ES-I3 (cell line): ENCODE measurements around the gene WFS1.
A peak's percentile ranks its signal among the peaks of the same experiment; 100 is the strongest.

ENCODE experiments used
- H3K36me3 ChIP-seq: 2 replicates; pipeline ENCODE4 v1.6.1; 2013; ENCODE audit warnings: mild to moderate bottlenecking, low read length, control low read depth, moderate library complexity; ENCODE audit not compliant: insufficient read depth
- H3K4me1 ChIP-seq: 2 replicates; pipeline ENCODE4 v1.6.1; 2013; ENCODE audit warnings: mild to moderate bottlenecking, control low read depth, low read length; ENCODE audit not compliant: insufficient read depth
- H3K9ac ChIP-seq: 2 replicates; pipeline ENCODE4 v1.6.1; 2013; ENCODE audit warnings: low read depth, mild to moderate bottlenecking, low read length, moderate library complexity
- H3K9me3 ChIP-seq: 2 replicates; pipeline ENCODE4 v1.6.1; 2013; ENCODE audit warnings: mild to moderate bottlenecking, low read length, moderate library complexity; ENCODE audit not compliant: control insufficient read depth, insufficient read depth

WFS1 gene

DNA sequence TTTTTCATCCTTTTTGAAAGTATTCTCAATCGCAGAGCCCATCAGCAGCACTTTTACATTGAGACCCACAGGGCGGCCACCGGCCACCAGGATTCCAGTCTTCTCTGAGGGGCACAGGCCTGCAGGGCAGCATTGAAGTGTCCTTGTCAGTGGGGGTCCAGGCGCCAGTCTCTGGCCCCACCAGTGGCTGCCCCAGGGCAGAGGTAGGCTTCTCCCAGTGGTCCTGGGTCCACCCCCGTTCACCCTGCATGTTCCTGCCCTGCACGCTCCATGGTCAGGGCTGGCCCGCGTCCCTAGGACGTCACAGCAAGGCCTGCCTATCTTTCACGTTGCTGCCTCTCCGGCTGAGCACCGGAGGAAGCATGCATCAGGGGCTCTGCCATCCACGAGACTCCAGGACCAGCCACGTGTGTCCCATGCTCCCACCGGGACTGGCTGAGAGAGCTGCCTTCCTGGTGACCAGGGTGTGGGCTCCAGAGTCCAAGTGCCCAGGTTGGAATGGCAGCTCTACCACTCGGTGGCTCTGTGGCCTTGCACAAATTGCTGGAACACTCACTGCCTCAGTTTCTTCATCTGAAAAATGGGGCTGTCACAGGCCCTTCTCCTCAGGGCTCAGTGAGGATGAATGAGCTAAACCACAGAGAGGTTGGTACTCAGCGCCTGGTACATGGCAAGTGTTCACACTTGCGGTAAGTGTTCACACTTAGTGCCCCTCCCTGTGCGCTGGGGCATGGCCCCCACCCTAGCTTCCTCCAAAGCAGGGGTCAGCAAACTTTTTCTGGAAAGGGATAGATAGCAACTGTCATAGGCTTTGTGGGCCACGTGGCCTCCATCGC, 38.6 kb upstream of the WFS1 start:
- no peak overlapping the region for H3K9ac ChIP-seq
- H3K36me3 ChIP-seq = no peaks in the 10 kb centered on the region
- H3K4me1 ChIP-seq = no peaks in the 10 kb centered on the region
- no peaks in the 10 kb centered on the region for H3K9me3 ChIP-seq

DNA sequence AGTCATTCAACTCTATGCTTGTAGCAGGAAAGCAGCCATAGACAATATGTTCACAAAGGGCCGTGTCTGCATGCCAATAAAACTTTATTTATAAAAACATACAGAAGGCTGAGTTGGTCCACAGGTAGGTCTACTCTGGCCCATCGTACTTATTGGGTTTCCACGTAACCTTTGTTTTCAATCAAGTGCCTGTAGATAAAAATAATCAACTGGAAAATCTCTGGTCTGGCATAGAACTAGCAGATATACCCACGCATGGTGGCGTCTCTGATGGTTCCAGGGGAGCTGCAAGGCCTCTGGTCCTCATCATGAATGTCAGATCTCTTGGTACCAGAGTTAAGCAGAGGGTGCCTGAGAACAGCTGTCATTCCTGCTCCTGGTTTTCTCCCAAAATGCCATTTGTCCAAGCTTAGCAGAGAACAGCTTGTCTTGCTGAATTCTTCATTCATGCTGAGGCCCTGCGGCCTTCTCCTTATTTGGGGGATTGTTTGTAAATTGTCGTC, 37.9 kb upstream of the WFS1 start:
- no peaks in the 10 kb centered on the region for H3K9me3 ChIP-seq
- no peaks in the 10 kb centered on the region for H3K36me3 ChIP-seq
- H3K9ac ChIP-seq = no peak overlapping the region
- no peaks in the 10 kb centered on the region for H3K4me1 ChIP-seq

DNA sequence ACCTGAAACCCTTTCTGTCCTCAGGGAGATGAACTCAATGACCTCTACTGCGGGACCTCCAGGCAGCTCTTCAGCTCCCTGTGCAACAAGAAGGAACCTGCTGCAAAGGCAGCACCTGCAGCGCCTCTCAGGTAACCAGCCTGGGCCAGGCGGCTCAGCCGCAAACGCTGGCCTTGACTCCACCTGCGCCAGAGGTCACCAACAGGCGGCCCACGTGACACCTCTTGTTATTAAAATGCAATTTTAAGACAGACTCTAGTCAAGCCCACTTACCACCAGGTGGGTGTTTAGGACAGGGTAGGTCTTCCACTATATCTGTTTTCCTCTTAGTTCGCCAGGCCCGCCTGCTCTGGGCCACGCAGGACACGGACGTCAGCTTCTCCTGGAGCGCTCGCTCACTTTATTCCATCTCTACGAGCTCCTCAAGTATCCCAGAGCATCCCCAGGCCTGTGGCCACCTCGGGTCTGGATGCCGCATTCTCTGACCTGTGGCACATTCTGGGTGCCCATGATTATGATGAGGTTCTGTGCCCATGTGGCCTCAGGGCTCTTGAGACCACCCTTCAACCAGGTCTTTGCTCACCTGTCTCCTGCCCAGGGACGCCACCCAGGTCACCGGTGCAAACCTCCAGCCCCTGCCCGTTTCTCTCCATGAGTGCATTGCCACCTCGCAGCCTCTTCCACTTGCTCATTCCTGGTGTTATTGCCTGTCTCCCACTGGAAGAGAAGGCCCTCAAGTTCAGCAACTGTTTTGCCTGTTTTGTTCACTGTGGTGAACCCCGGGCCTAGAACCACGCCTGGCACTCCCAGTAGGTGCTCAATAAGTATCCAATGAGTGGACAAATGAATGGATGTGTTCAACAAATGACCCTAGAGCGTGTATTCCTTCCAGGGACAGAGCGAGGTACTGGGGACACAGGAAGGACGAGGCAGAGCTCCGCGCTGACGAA, 36.5 kb upstream of the WFS1 start:
- no peaks in the 10 kb centered on the region for H3K36me3 ChIP-seq
- no peak overlapping the region for H3K9ac ChIP-seq
- H3K4me1 ChIP-seq = no peaks in the 10 kb centered on the region
- H3K9me3 ChIP-seq = no peaks in the 10 kb centered on the region

DNA sequence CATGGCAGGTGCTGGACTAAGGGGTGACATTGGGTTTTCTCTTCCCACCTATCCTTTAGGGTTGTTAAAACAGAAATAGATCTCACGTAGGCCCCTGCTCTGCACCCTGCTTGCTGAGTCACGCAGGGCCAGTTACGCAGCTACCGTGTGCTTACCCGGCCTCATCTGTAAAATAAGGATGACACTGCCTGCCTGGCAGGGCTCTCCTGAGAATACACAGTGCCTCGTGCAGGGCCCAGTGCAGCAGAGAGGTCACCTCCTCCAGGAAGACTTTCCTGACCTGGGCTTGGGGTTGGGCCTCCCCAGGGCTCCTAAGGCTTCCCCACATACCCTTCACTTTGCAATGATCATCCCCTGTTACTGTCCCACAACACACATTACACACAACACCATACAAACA, 35.7 kb upstream of the WFS1 start:
- no peaks in the 10 kb centered on the region for H3K9me3 ChIP-seq
- no peak overlapping the region for H3K9ac ChIP-seq
- no peaks in the 10 kb centered on the region for H3K36me3 ChIP-seq
- no peaks in the 10 kb centered on the region for H3K4me1 ChIP-seq

DNA sequence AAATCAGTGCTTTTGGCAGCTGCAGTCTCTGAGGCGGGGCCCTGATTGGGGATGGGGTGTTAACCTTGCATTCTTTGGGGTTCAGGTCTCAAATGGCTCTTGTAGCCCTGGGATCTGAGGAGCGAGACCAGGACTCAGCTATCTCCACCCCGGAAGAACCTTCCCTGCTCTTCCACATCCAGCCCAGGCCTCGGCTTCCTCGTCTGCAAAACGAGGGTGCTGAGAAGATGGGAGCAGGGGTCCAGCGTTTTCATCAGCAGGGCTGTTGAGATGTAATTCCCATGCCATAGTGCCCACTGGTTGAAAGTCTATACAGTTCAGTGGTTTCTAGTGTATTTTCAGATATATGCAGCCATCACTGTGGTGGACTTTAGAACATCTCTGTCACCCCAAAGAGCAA, 34.6 kb upstream of the WFS1 start:
- H3K36me3 ChIP-seq = no peaks in the 10 kb centered on the region
- H3K9ac ChIP-seq = no peak overlapping the region
- H3K4me1 ChIP-seq = no peaks in the 10 kb centered on the region
- no peaks in the 10 kb centered on the region for H3K9me3 ChIP-seq

DNA sequence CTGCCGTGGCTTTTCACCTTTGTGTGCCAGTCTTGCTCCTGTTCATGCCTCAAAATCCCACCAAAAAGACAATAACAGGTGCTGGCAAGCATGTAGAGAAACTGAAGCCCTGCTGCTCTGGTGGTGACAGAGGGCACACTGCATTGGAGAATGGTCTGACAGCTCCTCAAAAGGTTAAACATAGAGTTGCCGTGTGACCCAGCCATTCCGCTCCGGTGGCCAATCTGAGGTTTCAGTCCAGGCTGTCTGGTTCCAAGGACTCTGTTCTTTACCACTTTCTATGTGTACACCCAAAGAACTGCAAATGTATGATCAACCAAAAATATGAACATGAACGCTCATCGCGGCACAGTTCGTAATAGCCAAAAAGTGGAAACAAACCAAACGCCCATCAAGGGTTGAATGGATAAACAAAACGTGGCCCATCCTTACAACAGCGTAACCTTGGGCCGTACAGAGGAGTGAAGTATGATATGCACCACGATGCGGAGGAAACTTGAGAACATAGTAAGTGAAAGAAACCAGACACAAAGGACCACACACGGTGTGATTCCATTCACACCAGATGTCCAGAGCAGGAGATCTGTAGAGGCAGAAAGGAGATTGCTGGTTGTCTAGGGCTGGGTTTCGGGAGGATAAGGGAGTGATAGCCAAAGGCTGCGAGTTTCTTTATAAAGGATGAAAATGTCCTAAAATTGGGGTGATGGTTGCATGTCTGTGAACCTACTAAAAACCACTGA, 33.6 kb upstream of the WFS1 start:
- H3K9me3 ChIP-seq = no peaks in the 10 kb centered on the region
- no peak overlapping the region for H3K9ac ChIP-seq
- H3K36me3 ChIP-seq = no peaks in the 10 kb centered on the region
- no peaks in the 10 kb centered on the region for H3K4me1 ChIP-seq

DNA sequence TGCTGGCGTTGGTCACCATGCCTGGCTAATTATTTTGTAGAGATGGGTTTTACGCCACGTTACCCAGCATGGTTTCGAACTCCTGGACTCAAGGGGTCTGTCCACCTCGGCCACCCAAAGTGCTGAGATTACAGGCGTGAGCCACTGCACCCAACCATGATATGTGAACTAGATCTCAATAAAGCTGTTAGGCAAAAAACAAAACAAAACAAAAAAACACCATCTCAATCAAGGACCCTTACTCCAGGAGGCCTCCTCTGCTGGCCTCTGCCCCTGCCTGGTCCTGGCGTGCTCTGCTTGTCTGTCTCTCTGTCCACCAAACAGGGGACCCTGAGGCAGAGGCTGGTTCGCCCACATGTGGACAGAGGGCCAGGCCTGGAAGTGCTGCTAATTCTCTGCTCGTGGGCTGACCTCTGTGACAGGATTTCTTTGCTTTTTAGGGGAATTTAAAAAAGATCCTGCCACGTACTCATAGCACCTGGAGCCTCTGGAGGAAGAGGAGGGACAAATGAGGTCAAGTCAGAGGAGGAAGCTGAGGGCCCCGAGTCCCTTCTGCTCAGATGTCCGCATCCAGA, 32.7 kb upstream of the WFS1 start:
- H3K9me3 ChIP-seq = no peaks in the 10 kb centered on the region
- H3K4me1 ChIP-seq = no peaks in the 10 kb centered on the region
- H3K36me3 ChIP-seq = no peaks in the 10 kb centered on the region
- no peak overlapping the region for H3K9ac ChIP-seq

DNA sequence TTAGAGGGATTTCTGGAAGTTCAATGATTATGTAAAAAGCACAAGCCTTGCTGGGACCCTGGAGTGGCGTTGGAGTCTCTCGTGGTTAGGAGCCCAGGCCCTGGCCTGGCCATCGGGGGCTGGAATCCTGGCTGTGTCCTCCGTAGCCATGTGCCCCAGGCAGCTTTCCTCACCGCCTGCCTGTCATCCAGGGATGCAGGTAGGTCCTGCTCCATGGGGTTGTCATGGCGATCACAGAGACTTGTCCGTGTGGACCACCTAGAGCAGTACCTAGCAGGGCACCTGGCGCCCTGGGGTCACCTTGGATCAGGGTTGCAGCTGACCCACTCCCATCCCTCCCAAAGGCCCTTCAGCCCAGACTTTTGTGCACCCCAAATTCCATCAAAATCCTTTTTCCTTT, 30.2 kb upstream of the WFS1 start:
- peaks cover 3% of the 10 kb centered on the region; the same call in 1 of the 2 replicates for H3K9me3 ChIP-seq
- no peaks in the 10 kb centered on the region for H3K4me1 ChIP-seq
- no peak overlapping the region for H3K9ac ChIP-seq
- no peaks in the 10 kb centered on the region for H3K36me3 ChIP-seq

DNA sequence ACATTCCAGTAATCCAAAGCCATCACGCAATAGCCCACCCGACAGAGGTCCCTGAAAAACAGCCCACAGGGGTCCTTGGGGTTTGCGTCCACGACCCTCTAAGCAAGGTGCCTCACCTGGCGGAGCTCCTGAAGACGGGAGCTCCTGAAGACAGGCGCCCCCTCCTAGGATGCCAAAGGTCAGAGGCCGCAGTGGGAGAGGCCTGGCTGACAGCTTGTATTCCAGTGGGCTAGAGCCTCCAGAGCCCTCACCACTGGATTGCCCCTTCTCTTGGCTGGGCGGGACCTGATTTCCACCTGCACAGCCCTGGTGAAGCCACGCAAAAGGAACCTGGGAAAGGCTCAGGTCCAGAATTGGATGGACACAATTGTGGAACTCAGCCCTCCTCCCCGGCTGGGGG, 29.7 kb upstream of the WFS1 start:
- Histone ChIP-seq H3K36me3 (no peaks in the 10 kb centered on the region), H3K4me1 (no peaks in the 10 kb centered on the region), H3K9me3 (peaks cover 3% of the 10 kb centered on the region; the same call in 1 of the 2 replicates), H3K9ac (no peak overlapping the region)

DNA sequence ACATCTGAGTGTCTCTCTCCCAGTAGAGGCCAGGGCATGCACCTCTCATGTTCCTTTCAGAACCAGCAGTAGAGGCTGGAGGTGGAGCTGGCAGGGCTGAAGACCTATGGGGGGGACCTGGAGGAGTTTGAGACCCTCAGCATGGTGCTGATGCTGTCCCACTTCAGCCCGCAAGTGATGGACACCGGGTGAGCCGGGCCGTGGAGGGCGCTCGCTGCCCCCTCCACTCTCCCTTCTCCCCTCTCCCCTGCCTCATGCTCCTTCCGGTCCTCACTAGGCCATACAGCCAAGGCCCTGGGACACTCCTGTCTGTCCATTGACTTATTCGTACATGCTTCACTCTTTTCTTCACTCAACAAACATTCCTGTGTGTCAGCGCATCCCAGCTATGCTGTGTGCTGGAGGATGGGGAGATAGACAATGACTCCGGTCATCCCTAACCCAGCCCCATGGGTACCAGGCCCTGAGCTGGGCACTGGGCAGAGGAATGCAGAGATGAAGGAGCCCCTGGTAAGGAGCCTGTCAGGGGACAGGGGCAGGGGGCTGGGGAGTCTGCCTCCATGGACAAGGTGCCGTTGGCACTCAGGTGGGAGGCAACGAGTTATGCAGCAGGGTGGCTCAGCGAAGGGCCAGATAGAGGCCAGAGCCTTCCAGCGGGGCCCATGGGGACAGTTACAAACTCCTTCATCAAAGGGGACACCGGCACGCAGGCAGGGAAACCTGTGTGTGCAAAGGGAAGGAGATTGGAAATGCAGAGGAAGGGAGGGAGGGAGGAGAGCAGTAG, 28.4 kb upstream of the WFS1 start:
- H3K9me3 ChIP-seq = peaks cover 3% of the 10 kb centered on the region; the same call in 1 of the 2 replicates

DNA sequence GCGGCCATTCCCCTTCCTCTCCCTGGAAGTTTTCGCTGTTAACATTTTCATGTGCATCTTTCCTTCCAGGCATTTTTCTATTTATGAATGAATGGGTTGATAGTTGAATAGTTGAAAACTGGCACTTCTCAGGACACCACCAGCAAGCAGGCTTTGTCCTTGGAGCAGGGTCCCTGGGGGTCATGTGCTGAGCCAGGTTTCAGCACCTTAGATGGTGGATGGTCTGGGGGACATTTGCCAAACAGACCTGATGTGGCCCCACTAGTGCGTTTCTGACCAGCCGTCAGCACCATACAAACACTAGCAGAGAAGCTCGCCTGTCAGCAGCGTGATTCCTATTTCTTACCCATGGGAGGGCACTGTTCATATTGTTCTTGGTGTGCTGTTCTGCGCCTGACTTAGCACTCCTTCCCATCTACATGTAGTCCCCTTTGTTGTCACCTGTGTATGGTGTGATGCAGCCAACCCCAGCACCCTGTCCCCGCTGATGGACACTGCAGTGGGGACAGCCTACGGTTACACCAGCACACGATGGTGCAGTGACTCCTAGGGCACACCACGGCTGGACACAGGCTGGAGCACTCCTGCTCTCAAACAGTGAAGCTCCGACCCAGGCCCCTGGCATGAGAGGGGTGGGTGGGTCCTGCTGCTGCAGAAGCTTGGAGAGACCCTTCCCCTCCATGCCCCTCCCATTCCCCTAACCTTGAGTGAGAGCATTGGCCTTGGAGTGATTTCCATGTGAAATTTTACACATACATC, 27.2 kb upstream of the WFS1 start:
- no peaks in the 10 kb centered on the region for H3K4me1 ChIP-seq
- peaks cover 3% of the 10 kb centered on the region; the same call in 1 of the 2 replicates for H3K9me3 ChIP-seq
- H3K36me3 ChIP-seq = no peaks in the 10 kb centered on the region
- H3K9ac ChIP-seq = no peak overlapping the region

More for the DNA sequence above, 28.4 kb upstream of the WFS1 start:
- H3K9ac ChIP-seq = no peak overlapping the region
- no peaks in the 10 kb centered on the region for H3K4me1 ChIP-seq
- H3K36me3 ChIP-seq = no peaks in the 10 kb centered on the region

DNA sequence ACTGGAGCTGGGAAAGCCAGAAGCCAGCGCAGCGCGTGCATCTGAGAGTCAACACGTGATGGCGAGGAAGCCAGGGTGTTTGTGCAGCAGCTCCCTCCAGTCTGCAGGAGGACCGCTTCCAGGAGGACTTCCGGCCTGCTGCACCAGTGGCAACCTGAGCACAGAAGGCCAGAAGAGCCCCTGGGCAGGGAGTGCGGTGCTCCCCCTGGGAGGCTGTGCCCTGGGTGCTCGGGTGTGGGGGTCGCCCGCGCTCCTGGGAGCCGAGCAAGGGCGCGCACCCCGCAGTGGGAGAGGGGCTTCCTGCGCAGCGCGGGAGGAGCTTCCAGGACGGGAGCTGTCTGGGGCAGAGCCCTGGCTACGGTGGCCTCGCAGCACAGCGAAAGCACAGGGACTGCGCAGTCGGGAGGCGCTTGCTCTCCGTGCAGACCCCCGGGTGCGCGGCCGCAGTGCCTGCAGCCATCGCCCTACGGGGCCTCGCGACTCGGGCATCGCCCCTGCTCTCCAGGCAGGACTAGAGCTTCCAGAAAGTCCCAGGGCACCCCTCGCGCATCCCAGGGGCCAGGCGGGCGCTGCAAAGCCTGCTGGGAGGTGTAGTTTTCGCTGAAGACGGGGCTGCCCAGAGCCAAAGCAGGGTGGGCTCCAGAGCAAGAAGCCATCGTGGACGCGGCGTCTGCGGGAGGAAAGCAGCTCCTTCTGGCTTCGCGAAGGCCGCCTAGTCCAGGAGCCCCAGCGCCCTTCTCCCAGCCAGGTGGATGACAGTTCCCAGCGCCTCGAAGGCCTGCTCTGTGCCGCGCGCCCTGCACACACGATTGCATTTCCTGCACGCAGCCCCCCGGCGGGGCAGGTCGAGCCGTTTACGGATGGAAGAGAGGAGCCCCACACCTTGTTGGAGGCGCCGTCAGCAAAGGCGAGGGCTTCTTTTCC, 24.1 kb upstream of the WFS1 start:
- peak overlapping the region; percentile 60; the same call in 1 of the 2 replicates for H3K9ac ChIP-seq
- H3K9me3 ChIP-seq = peaks cover 3% of the 10 kb centered on the region; the same call in 1 of the 2 replicates
- H3K36me3 ChIP-seq = no peaks in the 10 kb centered on the region
- H3K4me1 ChIP-seq = no peaks in the 10 kb centered on the region
